Uterus (tissue), 2 donors: ENCODE data around the gene MAGI2.

Experiments
- POLR2A ChIP-seq, 2 donors: fragments of 450-650 bp; IDR thresholded peaks; one replicate each; pipeline ENCODE4 v1.6.1; 2016; ENCODE audit warnings: antibody characterized with exemption in 2 of 2, mild to moderate bottlenecking in 1 of 2, moderate library complexity in 1 of 2
- TF ChIP-seq, protein P1 (sequence below), 4 experiments: fragments of 200-600 bp in 2 of 4; fragments of 450-650 bp in 2 of 4; sonication (generic) in 2 of 4; IDR thresholded peaks; one replicate each; pipeline ENCODE4 v1.5.1; 2016 to 2019; ENCODE audit warnings: antibody characterized with exemption in 4 of 4, mild to moderate bottlenecking in 2 of 4, moderate library complexity in 1 of 4

GRCh38 chr7:77967429-77967828, 1486.0 kb downstream of the MAGI2 start:
- TF ChIP-seq, protein P1, sequence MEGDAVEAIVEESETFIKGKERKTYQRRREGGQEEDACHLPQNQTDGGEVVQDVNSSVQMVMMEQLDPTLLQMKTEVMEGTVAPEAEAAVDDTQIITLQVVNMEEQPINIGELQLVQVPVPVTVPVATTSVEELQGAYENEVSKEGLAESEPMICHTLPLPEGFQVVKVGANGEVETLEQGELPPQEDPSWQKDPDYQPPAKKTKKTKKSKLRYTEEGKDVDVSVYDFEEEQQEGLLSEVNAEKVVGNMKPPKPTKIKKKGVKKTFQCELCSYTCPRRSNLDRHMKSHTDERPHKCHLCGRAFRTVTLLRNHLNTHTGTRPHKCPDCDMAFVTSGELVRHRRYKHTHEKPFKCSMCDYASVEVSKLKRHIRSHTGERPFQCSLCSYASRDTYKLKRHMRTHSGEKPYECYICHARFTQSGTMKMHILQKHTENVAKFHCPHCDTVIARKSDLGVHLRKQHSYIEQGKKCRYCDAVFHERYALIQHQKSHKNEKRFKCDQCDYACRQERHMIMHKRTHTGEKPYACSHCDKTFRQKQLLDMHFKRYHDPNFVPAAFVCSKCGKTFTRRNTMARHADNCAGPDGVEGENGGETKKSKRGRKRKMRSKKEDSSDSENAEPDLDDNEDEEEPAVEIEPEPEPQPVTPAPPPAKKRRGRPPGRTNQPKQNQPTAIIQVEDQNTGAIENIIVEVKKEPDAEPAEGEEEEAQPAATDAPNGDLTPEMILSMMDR (IDR thresholded peaks at IDR 0.05) = no peak
- no peak for TF ChIP-seq POLR2A (IDR thresholded peaks at IDR 0.05)
